RWPE2 (cell line): Measurements from ENCODE around the gene PRKG1.
A peak's percentile ranks its signal among the peaks of the same experiment; 100 is the strongest.

Experiments
- ATAC-seq: fragments of 200-7000 bp; cut with Tn5 transposase; 3 replicates; pipeline ENCODE4 v1.9.1; 2021; ENCODE audit warnings: low read depth
- DNase-seq: peaks from one replicate; pipeline ENCODE4 v3.0.0-alpha.2; 2020; ENCODE audit warnings: low spot score
- H3K27ac ChIP-seq: fragments of 450-650 bp; 2 replicates; pipeline ENCODE4 v1.5.1; 2017; ENCODE audit warnings: mild to moderate bottlenecking; ENCODE audit not compliant: poor library complexity, severe bottlenecking
- H3K27me3 ChIP-seq: fragments of 250-450 bp; sonication (Bioruptor Pico); 2 replicates; pipeline ENCODE4 v1.5.1; 2021; ENCODE audit warnings: mild to moderate bottlenecking, moderate library complexity; ENCODE audit not compliant: insufficient read depth, poor library complexity, severe bottlenecking
- H3K36me3 ChIP-seq: fragments of 250-450 bp; sonication (Bioruptor Pico); 2 replicates; pipeline ENCODE4 v1.5.1; 2020; ENCODE audit warnings: low read depth, mild to moderate bottlenecking, moderate library complexity
- H3K4me1 ChIP-seq: fragments of 250-450 bp; sonication (Bioruptor Pico); 2 replicates; pipeline ENCODE4 v1.5.1; 2021; ENCODE audit warnings: mild to moderate bottlenecking, moderate library complexity; ENCODE audit not compliant: insufficient read depth, poor library complexity, severe bottlenecking
- H3K4me3 ChIP-seq: fragments of 250-450 bp; sonication (Bioruptor Pico); 2 replicates; pipeline ENCODE4 v1.5.1; 2021; ENCODE audit warnings: mild to moderate bottlenecking, moderate library complexity; ENCODE audit not compliant: severe bottlenecking
- H3K9me3 ChIP-seq: fragments of 250-450 bp; sonication (Bioruptor Pico); 2 replicates; pipeline ENCODE4 v1.5.1; 2021; ENCODE audit warnings: mild to moderate bottlenecking, moderate library complexity; ENCODE audit not compliant: severe bottlenecking
- CTCF ChIP-seq: fragments of 450-650 bp; IDR thresholded peaks from one replicate; pipeline ENCODE4 v1.5.1; 2017; ENCODE audit warnings: mild to moderate bottlenecking, moderate library complexity; ENCODE audit not compliant: poor library complexity, severe bottlenecking

The PRKG1 gene

DNA sequence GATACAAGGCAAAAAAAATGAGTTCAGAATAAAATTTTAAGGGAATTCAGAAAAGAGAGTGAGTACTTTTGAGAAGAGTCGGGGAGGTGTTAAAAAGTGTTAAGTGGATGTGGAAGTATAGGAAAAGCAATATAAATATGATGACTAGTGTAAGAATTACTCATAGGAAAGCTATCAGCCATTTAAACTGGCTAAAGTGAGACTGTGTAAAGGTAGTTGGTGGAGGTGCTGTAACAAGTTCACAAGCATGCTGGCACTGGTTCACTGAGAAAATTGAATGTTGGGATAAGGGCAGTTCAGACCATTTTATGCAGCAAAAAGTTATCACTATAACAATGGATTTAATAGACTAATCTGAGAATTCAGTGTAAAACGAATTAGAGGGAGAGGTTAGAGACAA is 1060.8 kb downstream of the PRKG1 start:
- DNase-seq: no peak
- Histone ChIP-seq H3K27me3 (peaks cover 10% of the 10 kb centered on the region), H3K4me1 (no peaks in the 10 kb centered on the region), H3K9me3 (no peaks in the 10 kb centered on the region), H3K36me3 (no peaks in the 10 kb centered on the region), H3K27ac (no peak overlapping the region), H3K4me3 (no peak overlapping the region)
- peak; percentile 44; the same call in 1 of the 3 replicates for ATAC-seq
- TF ChIP-seq CTCF: no peak

GRCh38 chr10:52136921-52137320 is 1062.6 kb downstream of the PRKG1 start:
- ATAC-seq (no peak), DNase-seq (no peak)
- no peaks in the 10 kb centered on the region for H3K9me3 ChIP-seq
- TF ChIP-seq CTCF: no peak
- no peaks in the 10 kb centered on the region for H3K4me1 ChIP-seq
- H3K27ac ChIP-seq: no peak overlapping the region
- peaks cover 10% of the 10 kb centered on the region for H3K27me3 ChIP-seq
- H3K36me3 ChIP-seq: no peaks in the 10 kb centered on the region
- H3K4me3 ChIP-seq: no peak overlapping the region

DNA sequence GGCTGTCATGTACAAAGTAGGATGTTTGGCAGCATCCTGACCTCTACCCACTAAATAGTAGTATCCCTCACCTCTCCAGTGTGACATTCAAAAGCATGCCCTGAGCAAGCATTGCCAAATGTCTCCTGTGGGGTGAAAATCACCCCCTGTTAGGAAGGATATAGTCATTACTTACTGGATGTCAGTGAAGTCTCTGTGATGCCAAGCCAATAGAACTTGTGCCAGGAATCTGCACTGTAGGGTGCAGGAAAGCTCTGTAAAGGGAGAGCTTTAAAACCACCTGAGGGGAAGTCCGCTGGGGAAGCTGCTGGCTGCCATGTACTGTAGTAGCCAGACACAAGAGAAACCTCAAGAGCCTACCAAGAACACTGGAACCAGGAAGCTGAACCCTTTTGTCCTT is 1069.1 kb downstream of the PRKG1 start:
- no peak overlapping the region for H3K4me3 ChIP-seq
- TF ChIP-seq CTCF: no peak
- H3K27ac ChIP-seq: no peak overlapping the region
- H3K4me1 ChIP-seq: no peaks in the 10 kb centered on the region
- ATAC-seq (no peak), DNase-seq (no peak)
- H3K36me3 ChIP-seq: no peaks in the 10 kb centered on the region
- H3K9me3 ChIP-seq: no peaks in the 10 kb centered on the region
- no peaks in the 10 kb centered on the region for H3K27me3 ChIP-seq

- no peaks in the 10 kb centered on the region for H3K27me3 ChIP-seq
- no peak overlapping the region for H3K27ac ChIP-seq
- H3K9me3 ChIP-seq: no peaks in the 10 kb centered on the region
- no peaks in the 10 kb centered on the region for H3K36me3 ChIP-seq
- DNase-seq (no peak), ATAC-seq (no peak)
- no peak overlapping the region for H3K4me3 ChIP-seq
- H3K4me1 ChIP-seq: no peaks in the 10 kb centered on the region
- TF ChIP-seq CTCF: no peak
Observed at GRCh38 chr10:52145636-52146035, 1071.3 kb downstream of the PRKG1 start.

GRCh38 chr10:52146766-52147165 is 1072.5 kb downstream of the PRKG1 start:
- DNase-seq: no peak

More at GRCh38 chr10:52146766-52147165, 1072.5 kb downstream of the PRKG1 start:
- Histone ChIP-seq H3K36me3 (no peaks in the 10 kb centered on the region), H3K9me3 (no peaks in the 10 kb centered on the region), H3K4me3 (no peak overlapping the region), H3K4me1 (no peaks in the 10 kb centered on the region), H3K27me3 (no peaks in the 10 kb centered on the region), H3K27ac (no peak overlapping the region)
- no peak for TF ChIP-seq CTCF
- ATAC-seq: no peak
